ENCODE measurements around the gene MYH3.

- TF ChIP-seq, protein P1, sequence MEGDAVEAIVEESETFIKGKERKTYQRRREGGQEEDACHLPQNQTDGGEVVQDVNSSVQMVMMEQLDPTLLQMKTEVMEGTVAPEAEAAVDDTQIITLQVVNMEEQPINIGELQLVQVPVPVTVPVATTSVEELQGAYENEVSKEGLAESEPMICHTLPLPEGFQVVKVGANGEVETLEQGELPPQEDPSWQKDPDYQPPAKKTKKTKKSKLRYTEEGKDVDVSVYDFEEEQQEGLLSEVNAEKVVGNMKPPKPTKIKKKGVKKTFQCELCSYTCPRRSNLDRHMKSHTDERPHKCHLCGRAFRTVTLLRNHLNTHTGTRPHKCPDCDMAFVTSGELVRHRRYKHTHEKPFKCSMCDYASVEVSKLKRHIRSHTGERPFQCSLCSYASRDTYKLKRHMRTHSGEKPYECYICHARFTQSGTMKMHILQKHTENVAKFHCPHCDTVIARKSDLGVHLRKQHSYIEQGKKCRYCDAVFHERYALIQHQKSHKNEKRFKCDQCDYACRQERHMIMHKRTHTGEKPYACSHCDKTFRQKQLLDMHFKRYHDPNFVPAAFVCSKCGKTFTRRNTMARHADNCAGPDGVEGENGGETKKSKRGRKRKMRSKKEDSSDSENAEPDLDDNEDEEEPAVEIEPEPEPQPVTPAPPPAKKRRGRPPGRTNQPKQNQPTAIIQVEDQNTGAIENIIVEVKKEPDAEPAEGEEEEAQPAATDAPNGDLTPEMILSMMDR (IDR thresholded peaks at IDR 0.05): no peak
- TF ChIP-seq POLR2A (IDR thresholded peaks at IDR 0.05): no peak
Observed at GRCh38 chr17:10683853-10684252, 26.7 kb upstream of the MYH3 start.
